Central memory CD8-positive, alpha-beta T cell (primary cell): ENCODE results near the gene PSMC1.

Source experiments
- ATAC-seq: fragments of 150-1000 bp; cut with Tn5 transposase; replicated peaks from 2 replicates; pipeline ENCODE4 v1.10.0; 2022; ENCODE audit warnings: mild to moderate bottlenecking, moderate FRiP score, moderate number of reproducible peaks; ENCODE audit not compliant: poor library complexity, severe bottlenecking; ENCODE audit errors: extremely low read depth
- DNase-seq, 2 donors: peaks; one replicate each; pipeline ENCODE4 v3.0.0; 2021; ENCODE audit warnings: low spot score in 2 of 2
- H3K27ac Mint-ChIP-seq: one replicate; pipeline ENCODE4 v1.8.0; 2022; ENCODE audit warnings: low read depth, mild to moderate bottlenecking, moderate library complexity, mixed read lengths
- H3K27me3 Mint-ChIP-seq: one replicate; pipeline ENCODE4 v1.8.0; 2022; ENCODE audit warnings: mixed read lengths
- H3K36me3 Mint-ChIP-seq: one replicate; pipeline ENCODE4 v1.8.0; 2022; ENCODE audit warnings: mild to moderate bottlenecking, moderate library complexity, mixed read lengths; ENCODE audit not compliant: insufficient read depth
- H3K4me1 Mint-ChIP-seq: one replicate; pipeline ENCODE4 v1.8.0; 2022; ENCODE audit warnings: mixed read lengths
- H3K4me3 Mint-ChIP-seq: one replicate; pipeline ENCODE4 v1.8.0; 2022; ENCODE audit warnings: mild to moderate bottlenecking, moderate library complexity, mixed read lengths
- H3K9me3 Mint-ChIP-seq: one replicate; pipeline ENCODE4 v1.8.0; 2022; ENCODE audit warnings: mixed read lengths

PSMC1 gene

GRCh38 chr14:90263748-90264449 lies 7.5 kb downstream of the PSMC1 start:
- peaks cover 72% of the 10 kb centered on the region for H3K36me3 Mint-ChIP-seq
- no peak for DNase-seq
- peak overlapping the region; percentile 71 for H3K27ac Mint-ChIP-seq
- peak; percentile 66 for ATAC-seq
- H3K4me1 Mint-ChIP-seq, result peaks cover 11% of the 10 kb centered on the region
- no peaks in the 10 kb centered on the region for H3K27me3 Mint-ChIP-seq
- H3K4me3 Mint-ChIP-seq, result no peak overlapping the region
- no peaks in the 10 kb centered on the region for H3K9me3 Mint-ChIP-seq

DNA sequence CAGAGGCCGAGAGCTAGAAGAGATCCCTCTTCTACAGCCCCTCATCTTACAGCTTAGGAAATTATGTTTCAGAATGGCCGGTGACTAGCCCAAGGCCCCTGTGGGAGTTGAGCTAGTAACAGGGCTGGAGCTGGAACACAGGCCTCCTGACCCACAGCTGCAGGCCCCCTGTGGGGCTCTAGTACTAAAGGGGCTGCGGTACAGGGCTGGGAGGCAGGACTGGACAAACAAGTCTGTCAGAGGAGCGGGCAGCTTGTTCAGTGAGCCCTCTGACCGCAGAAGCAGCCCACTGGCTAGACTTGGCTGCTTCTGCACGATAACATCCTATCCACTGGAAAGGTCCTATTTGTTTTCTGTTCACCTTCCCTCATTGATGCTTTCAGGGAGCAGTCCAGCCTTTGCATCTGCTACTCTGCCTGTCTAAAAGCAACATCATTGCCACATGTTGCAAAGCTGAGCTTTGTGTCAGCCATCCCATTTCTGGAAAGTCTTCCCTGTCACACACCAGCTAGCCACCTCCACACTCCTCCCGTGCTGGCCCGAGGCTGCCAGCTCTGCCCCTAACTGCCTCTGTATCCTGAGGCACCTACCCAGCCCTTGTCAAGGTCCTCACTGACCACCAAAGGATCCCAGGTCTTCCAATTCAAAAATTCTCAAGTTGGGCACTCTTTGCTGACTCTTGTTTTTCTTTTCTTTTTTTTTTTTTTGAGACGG lies 10.2 kb downstream of the PSMC1 start:
- ATAC-seq, result no peak
- peaks cover 79% of the 10 kb centered on the region for H3K36me3 Mint-ChIP-seq
- peak overlapping the region; percentile 32 for H3K27ac Mint-ChIP-seq
- H3K4me1 Mint-ChIP-seq, result peaks cover 10% of the 10 kb centered on the region
- H3K4me3 Mint-ChIP-seq, result no peak overlapping the region
- no peaks in the 10 kb centered on the region for H3K27me3 Mint-ChIP-seq
- no peaks in the 10 kb centered on the region for H3K9me3 Mint-ChIP-seq
- DNase-seq, result no peak

- H3K27ac Mint-ChIP-seq, result no peak overlapping the region
- DNase-seq (no peak), ATAC-seq (no peak)
- H3K27me3 Mint-ChIP-seq, result no peaks in the 10 kb centered on the region
- peaks cover 10% of the 10 kb centered on the region for H3K4me1 Mint-ChIP-seq
- H3K4me3 Mint-ChIP-seq, result no peak overlapping the region
- no peaks in the 10 kb centered on the region for H3K9me3 Mint-ChIP-seq
- H3K36me3 Mint-ChIP-seq, result peaks cover 79% of the 10 kb centered on the region
Measured at GRCh38 chr14:90268420-90268819, 12.1 kb downstream of the PSMC1 start.

DNA sequence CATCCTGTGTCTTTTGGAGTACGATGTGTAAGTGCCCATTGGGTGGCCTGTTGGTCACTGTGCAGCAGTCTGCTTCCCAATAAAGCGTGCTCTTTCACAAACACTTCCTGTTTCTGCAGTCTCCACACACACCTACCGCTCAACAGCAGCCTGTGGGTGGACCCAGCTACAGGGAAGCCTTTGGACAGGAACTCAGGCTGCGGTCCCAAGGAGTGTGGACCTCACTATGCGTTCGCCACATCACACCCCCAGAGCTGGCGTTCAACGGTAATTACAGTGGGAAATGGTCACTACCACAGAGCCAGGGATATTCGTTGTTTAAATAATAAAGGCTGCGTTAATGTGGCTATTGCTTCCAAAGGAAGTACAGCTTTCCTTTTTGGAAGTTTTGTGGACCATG lies 16.2 kb downstream of the PSMC1 start:
- DNase-seq, result no peak
- ATAC-seq, result no peak
- Mint-ChIP-seq H3K27ac (no peak overlapping the region), H3K4me3 (no peak overlapping the region), H3K36me3 (peaks cover 63% of the 10 kb centered on the region), H3K9me3 (no peaks in the 10 kb centered on the region), H3K27me3 (no peaks in the 10 kb centered on the region), H3K4me1 (peaks cover 6% of the 10 kb centered on the region)

GRCh38 chr14:90273532-90273931 lies 17.2 kb downstream of the PSMC1 start:
- Mint-ChIP-seq H3K27me3 (no peaks in the 10 kb centered on the region), H3K36me3 (peaks cover 66% of the 10 kb centered on the region), H3K27ac (no peak overlapping the region)

DNA sequence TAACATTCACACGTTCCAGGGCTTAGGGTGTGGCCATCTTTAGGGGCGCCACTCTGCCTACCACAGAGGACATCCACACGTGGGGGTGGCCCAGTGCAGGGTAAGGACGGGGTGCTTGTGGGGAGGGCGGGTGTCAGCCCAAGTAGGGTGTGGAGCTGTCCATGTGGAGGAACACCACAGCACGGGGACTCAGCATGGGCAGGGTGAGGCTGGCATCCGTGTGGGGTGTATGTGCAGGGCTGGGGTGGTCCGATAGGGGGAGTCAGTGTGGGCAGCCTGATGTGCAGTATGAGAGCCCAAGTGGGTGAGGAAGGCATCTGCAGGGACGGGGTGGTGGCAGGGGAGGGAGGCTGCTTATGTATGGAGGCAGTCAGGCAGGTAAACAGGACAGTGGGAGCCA lies 17.7 kb downstream of the PSMC1 start:
- no peaks in the 10 kb centered on the region for H3K9me3 Mint-ChIP-seq
- H3K27me3 Mint-ChIP-seq, result no peaks in the 10 kb centered on the region
- peaks cover 6% of the 10 kb centered on the region for H3K4me1 Mint-ChIP-seq
- H3K36me3 Mint-ChIP-seq, result peaks cover 62% of the 10 kb centered on the region
- DNase-seq (no peak), ATAC-seq (no peak)
- no peak overlapping the region for H3K27ac Mint-ChIP-seq
- no peak overlapping the region for H3K4me3 Mint-ChIP-seq

More at GRCh38 chr14:90273532-90273931, 17.2 kb downstream of the PSMC1 start:
- no peak for ATAC-seq
- no peak overlapping the region for H3K4me3 Mint-ChIP-seq
- H3K4me1 Mint-ChIP-seq, result peaks cover 6% of the 10 kb centered on the region
- no peak for DNase-seq
- H3K9me3 Mint-ChIP-seq, result no peaks in the 10 kb centered on the region

DNA sequence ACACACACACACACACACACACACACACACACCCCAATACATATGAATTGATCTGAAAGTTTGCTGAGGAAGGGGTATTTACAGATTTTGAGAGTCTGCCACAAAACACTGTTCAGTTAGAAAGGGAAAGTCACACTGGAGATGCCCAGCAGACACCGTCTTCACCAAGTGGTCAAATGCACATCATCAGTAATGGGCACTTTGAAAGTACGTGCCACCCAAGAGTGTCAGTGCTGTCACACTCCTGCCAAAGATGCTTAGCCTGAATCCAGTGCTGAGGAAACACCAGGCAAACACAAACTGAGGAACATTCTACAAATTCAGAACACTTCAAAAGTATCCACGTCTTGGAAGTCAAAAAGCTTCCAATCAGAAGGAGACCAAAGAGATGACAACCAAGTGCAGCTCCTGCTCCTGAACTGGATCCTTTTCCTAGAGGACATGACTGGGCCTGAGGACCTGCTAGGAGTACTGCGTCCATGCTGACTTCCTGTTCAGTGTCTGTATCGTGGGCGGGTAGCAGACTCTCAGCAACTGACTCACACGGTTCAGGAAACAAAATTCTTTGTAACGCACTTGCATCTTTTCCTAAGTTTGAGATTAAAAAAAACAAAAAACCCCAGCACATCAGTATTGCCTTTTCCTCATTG lies 18.6 kb downstream of the PSMC1 start:
- no peak for DNase-seq
- Mint-ChIP-seq H3K4me3 (no peak overlapping the region), H3K27ac (peak overlapping the region; percentile 41), H3K27me3 (no peaks in the 10 kb centered on the region), H3K9me3 (no peaks in the 10 kb centered on the region), H3K4me1 (peaks cover 6% of the 10 kb centered on the region), H3K36me3 (peaks cover 55% of the 10 kb centered on the region)
- ATAC-seq, result no peak

- peaks cover 50% of the 10 kb centered on the region for H3K36me3 Mint-ChIP-seq
- ATAC-seq, result no peak
Measured at GRCh38 chr14:90275458-90275814, 19.1 kb downstream of the PSMC1 start.

GRCh38 chr14:90275820-90276219 lies 19.5 kb downstream of the PSMC1 start:
- DNase-seq (no peak), ATAC-seq (no peak)
- Mint-ChIP-seq H3K27me3 (no peaks in the 10 kb centered on the region), H3K9me3 (no peaks in the 10 kb centered on the region), H3K4me1 (peaks cover 6% of the 10 kb centered on the region), H3K36me3 (peaks cover 46% of the 10 kb centered on the region), H3K4me3 (no peak overlapping the region), H3K27ac (no peak overlapping the region)

More at GRCh38 chr14:90275458-90275814, 19.1 kb downstream of the PSMC1 start:
- Mint-ChIP-seq H3K27me3 (no peaks in the 10 kb centered on the region), H3K4me1 (peaks cover 6% of the 10 kb centered on the region), H3K27ac (no peak overlapping the region), H3K9me3 (no peaks in the 10 kb centered on the region), H3K4me3 (no peak overlapping the region)
- DNase-seq, result no peak

- DNase-seq, result no peak
- Mint-ChIP-seq H3K27me3 (no peaks in the 10 kb centered on the region), H3K36me3 (peaks cover 41% of the 10 kb centered on the region), H3K4me3 (no peak overlapping the region), H3K9me3 (no peaks in the 10 kb centered on the region), H3K4me1 (peaks cover 6% of the 10 kb centered on the region), H3K27ac (no peak overlapping the region)
- ATAC-seq, result no peak
Measured at GRCh38 chr14:90276646-90277367, 20.5 kb downstream of the PSMC1 start.

- no peak for ATAC-seq
- Mint-ChIP-seq H3K27ac (no peak overlapping the region), H3K9me3 (no peaks in the 10 kb centered on the region), H3K4me3 (no peak overlapping the region), H3K27me3 (no peaks in the 10 kb centered on the region), H3K4me1 (peaks cover 6% of the 10 kb centered on the region), H3K36me3 (peaks cover 34% of the 10 kb centered on the region)
- no peak for DNase-seq
Measured at GRCh38 chr14:90277581-90278198, 21.3 kb downstream of the PSMC1 start.
